ENCODE data around the gene LRP6.
"Not testable (repeated sequence)": the region's sequence is repeated elsewhere in the genome, so short reads cannot be mapped to it uniquely, and the experiment has no call there.

The LRP6 gene

GRCh38 chr12:12265571-12266388 is 1.1 kb downstream of the LRP6 start:
- no peak for DNase-seq

- no peak for DNase-seq
Observed at GRCh38 chr12:12265035-12265434, 1.8 kb downstream of the LRP6 start.

- no peak for DNase-seq
Observed at GRCh38 chr12:12263909-12264308, 2.9 kb downstream of the LRP6 start.

- DNase-seq = not testable (repeated sequence)
Observed at GRCh38 chr12:12256291-12256757, 10.5 kb downstream of the LRP6 start.

- DNase-seq = no peak
Observed at GRCh38 chr12:12254553-12254952, 12.3 kb downstream of the LRP6 start.

- DNase-seq = no peak
Observed at GRCh38 chr12:12249216-12250050, 17.4 kb downstream of the LRP6 start.

- no peak for DNase-seq
Observed at GRCh38 chr12:12247584-12247983, 19.3 kb downstream of the LRP6 start.

- no peak for DNase-seq
Observed at GRCh38 chr12:12244341-12244740, 22.5 kb downstream of the LRP6 start.

- no peak for DNase-seq
Observed at GRCh38 chr12:12240662-12241340, 26.0 kb downstream of the LRP6 start.

- DNase-seq = no peak
Observed at GRCh38 chr12:12239127-12239526, 27.7 kb downstream of the LRP6 start.

GRCh38 chr12:12238605-12239004 is 28.2 kb downstream of the LRP6 start:
- no peak for DNase-seq

- DNase-seq = no peak
Observed at GRCh38 chr12:12236896-12237295, 29.9 kb downstream of the LRP6 start.

GRCh38 chr12:12230275-12230674 is 36.6 kb downstream of the LRP6 start:
- no peak for DNase-seq

- no peak for DNase-seq
Observed at GRCh38 chr12:12229556-12230092, 37.2 kb downstream of the LRP6 start.

- DNase-seq = no peak
Observed at GRCh38 chr12:12228402-12228801, 38.4 kb downstream of the LRP6 start.

GRCh38 chr12:12226187-12226586 is 40.7 kb downstream of the LRP6 start:
- no peak for DNase-seq

GRCh38 chr12:12224240-12224940 is 42.5 kb downstream of the LRP6 start:
- no peak for DNase-seq

- no peak for DNase-seq
Observed at GRCh38 chr12:12221560-12221959, 45.3 kb downstream of the LRP6 start.

GRCh38 chr12:12219664-12220063 is 47.2 kb downstream of the LRP6 start:
- no peak for DNase-seq

- no peak for DNase-seq
Observed at GRCh38 chr12:12217018-12217359, 49.9 kb downstream of the LRP6 start.

GRCh38 chr12:12216349-12217017 is 50.4 kb downstream of the LRP6 start:
- DNase-seq = no peak

GRCh38 chr12:12214635-12215131 is 52.2 kb downstream of the LRP6 start:
- no peak for DNase-seq
